GM12872 (cell line): Measurements from ENCODE around the gene WDR74.

Experiments
- TF ChIP-seq, protein P1 (sequence below): IDR thresholded peaks from 3 replicates; pipeline ENCODE4 v1.5.1; 2011; ENCODE audit warnings: low read depth, mild to moderate bottlenecking, low read length, moderate library complexity; ENCODE audit not compliant: insufficient read depth

The WDR74 gene

DNA sequence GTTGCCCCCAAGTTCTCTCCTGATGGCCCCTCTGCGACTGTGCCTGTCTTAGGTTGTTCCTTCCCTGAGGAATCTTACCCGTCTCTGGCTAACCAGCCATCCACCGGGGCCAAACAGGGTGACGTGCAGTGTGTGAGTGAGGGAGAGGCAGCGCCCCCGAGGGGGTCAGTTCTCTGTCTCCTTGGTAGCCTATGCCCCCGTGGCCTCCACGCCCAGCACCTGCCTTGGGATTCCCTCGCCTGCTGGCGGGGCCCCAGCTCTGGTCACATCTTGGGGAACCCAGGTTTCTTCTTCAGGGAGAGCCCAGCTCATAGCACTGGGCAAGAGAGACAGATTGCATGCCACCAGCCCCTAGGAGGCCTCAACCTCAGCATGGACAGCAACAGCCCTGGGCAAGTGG, 39.9 kb downstream of the WDR74 start:
- TF ChIP-seq, protein P1, sequence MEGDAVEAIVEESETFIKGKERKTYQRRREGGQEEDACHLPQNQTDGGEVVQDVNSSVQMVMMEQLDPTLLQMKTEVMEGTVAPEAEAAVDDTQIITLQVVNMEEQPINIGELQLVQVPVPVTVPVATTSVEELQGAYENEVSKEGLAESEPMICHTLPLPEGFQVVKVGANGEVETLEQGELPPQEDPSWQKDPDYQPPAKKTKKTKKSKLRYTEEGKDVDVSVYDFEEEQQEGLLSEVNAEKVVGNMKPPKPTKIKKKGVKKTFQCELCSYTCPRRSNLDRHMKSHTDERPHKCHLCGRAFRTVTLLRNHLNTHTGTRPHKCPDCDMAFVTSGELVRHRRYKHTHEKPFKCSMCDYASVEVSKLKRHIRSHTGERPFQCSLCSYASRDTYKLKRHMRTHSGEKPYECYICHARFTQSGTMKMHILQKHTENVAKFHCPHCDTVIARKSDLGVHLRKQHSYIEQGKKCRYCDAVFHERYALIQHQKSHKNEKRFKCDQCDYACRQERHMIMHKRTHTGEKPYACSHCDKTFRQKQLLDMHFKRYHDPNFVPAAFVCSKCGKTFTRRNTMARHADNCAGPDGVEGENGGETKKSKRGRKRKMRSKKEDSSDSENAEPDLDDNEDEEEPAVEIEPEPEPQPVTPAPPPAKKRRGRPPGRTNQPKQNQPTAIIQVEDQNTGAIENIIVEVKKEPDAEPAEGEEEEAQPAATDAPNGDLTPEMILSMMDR: no peak

DNA sequence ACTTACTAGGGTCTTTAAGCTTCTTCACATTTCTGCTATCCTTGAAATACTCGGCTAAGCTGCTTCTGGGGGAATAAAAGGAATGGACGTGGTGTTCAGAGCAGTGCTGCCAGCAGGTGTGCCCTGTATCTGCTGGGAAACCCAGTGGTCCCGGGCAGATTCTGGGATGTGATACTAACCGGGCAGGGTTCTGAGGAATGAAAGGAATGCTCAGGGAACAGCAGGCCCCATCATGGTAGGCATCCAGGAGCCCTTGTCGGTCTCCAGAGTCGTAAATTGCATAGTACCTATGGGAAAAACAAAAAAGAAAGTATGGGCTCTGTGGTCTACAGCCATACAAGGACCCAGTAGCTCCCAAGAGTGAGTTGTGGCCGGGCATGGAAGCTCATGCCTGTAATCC, 43.1 kb downstream of the WDR74 start:
- TF ChIP-seq, protein P1: no peak

DNA sequence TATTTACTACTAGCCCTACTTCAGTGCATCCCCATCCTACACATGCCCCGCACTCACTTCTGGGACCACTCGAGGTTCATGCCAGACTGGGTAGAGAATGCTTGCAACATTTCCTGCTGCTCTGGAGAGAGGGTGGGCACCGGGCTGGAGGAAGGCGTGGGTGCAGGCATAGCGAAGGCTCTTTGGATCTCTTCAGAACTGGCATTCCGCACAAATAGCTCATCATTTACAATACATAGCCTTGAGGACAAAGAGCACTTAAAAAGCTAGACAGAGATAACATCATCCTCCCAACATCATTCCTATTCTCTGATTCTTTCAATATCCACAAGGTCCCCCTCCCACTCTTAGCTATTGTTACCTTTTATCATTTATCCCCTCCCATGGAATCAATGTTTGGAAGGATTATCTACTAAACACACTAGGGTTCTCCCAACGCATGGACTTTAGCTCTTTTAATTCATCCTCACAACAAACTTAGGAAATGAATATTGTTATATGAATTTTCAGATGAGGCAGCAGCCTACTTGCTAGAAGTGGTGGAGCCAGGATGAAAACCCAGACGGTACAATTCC, 45.1 kb downstream of the WDR74 start:
- TF ChIP-seq, protein P1: no peak

DNA sequence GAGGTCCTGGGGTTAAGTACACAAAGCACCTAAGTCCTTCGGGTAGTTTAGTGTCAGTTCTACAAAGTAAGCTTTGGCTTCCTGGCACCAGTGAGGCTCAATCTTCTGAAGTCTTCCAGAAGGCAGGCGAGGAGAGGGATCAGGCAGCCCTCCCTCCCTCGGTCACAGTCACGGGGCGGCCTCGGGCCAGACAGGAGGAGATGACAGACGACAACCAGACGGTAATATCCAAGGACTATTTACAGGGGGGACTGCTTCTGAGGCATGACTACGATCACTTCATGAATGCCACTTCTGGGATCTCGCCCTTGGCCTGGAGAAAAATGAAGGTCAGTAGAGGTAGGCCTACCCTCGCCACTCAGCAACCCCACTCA, 47.2 kb downstream of the WDR74 start:
- TF ChIP-seq, protein P1: no peak

DNA sequence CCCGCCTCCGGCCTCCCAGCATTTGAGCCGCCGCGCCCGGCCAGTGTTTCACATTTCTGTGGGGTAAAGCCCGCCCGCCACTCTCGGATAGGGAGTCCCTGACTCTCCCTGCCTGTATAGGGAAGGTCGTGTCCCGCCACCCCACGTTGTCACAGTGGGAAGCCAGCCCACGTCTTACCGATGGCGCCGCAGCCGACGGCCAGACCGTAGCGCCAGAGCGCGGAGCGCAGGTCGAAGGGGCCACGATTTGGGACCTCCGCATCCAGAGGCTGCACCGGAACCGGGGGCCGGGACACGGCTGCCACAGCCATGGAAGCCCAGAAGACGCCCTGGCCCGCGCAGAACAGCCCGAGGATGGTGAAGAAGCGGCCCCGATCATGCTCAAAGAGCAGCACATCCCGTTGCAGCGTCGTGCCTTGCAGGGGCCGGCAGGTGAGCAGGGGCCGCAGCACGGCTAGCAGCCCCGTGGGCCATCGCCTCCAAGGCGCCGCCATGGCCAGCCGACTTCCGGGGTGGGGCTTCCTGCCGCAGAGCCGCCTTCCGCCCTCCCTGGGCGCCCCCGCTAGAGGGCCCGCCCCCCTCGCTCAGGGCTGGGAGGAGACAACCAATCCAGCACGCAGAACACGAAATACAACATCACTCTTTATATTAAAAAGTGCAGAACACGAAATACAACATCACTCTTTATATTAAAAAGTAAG, 47.7 kb downstream of the WDR74 start, which contains the start of gene TMEM223:
TSS of gene TMEM223 (minus strand) at position 506 of the 701 bp plus-strand sequence. CDS start at position 494, 12 bp downstream.
- TF ChIP-seq, protein P1: peak; percentile 22; the same call in 2 of the 3 replicates

DNA sequence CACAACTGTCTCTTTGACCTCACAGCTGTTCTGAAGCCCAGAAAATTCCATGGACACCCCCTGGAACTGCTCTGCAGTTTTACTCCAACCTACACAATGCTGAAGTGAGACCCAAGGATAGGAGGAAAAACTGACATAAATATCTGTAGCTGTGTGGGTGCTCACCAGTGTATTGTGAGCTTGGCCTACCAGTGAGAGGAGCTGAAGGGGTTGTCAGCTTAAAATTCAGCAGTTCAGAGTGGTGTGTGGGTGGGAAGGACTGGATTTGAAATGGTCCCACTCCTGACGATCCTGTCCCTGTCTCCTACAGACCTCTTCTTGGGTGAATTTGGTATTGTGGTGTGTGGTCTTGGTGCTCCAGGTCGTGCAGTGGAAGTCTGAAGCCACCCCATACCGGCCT, 49.8 kb downstream of the WDR74 start:
- TF ChIP-seq, protein P1: no peak

DNA sequence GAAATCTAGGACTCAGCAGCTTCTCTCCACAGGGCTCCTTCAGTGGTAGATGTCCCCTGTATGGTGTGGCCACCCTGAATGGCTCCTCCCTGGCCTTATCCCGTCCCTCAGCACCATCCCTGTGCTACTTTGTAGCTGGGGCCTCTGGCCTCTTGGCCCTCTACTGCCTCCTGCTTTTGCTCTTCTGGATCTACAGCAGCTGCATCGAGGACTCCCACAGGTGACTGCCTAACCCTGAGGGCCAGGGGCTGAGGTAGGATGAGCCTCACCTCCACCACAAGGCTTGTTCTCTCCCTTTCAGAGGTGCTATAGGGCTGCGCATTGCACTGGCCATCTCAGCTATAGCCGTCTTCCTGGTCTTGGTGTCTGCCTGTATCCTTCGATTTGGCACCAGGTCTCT, 50.4 kb downstream of the WDR74 start:
- TF ChIP-seq, protein P1: no peak
